Glomerular visceral epithelial cell (primary cell): ENCODE data around the gene YDJC.

Experiments used
- DNase-seq: peaks from one replicate; pipeline ENCODE4 v3.0.0-alpha.2; 2016; ENCODE audit errors: extremely low spot score

YDJC gene

GRCh38 chr22:21579474-21579851 is 50.4 kb downstream of the YDJC start:
- DNase-seq, result no peak
